Lower leg skin (tissue), 4 donors: Measurements from ENCODE around the gene SLC24A5. TPM values are rescaled to one million over a fixed set of nuclear protein-coding genes. Genes with fewer than 3 reads are reported as not detected.

ENCODE experiments used
- DNase-seq, 2 donors: peaks; one replicate each; pipeline ENCODE4 v3.0.0-alpha.2; 2019; ENCODE audit warnings: low spot score in 2 of 2
- H3K4me3 ChIP-seq: fragments of 200-600 bp; sonication (generic); 2 replicates; pipeline ENCODE4 v1.5.1; 2017; ENCODE audit warnings: mild to moderate bottlenecking, low read depth; ENCODE audit not compliant: poor library complexity, severe bottlenecking
- CTCF ChIP-seq, 3 donors: fragments of 450-650 bp; IDR thresholded peaks; one replicate each; pipeline ENCODE4 v1.5.1; 2016; ENCODE audit warnings: antibody characterized with exemption in 3 of 3, mild to moderate bottlenecking in 3 of 3, moderate library complexity in 2 of 3
- POLR2A ChIP-seq, 2 donors: fragments of 450-650 bp; IDR thresholded peaks; one replicate each; pipeline ENCODE4 v1.6.1; 2016 to 2017; ENCODE audit warnings: antibody characterized with exemption in 2 of 2, mild to moderate bottlenecking in 1 of 2, moderate library complexity in 1 of 2
- WGBS, 2 donors: methylation state at CpG; one replicate each; pipeline ENCODE4 v1.1.5; 2018; 5-methylcytosine and 5-hydroxymethylcytosine counted together
- intact Hi-C: fragments of 100-400 bp; cut with DNase I; formaldehyde crosslinking; loops from one replicate; pipeline ENCODE4 v1.15.0; 2023; ENCODE audit warnings: low total_unique reads
- total RNA-seq, 4 donors: library from RNA; depleted of rRNA; stranded (reverse); fragments of >200 nt; gene quantifications; one replicate each; pipeline ENCODE4 v1.1.0, GENCODE V29; 2016

SLC24A5 gene
- total RNA-seq, result 1 to 10 TPM; 3.4 to 6.1 (median 4.2) TPM

GRCh38 chr15:48120745-48121144 lies at the start of gene SLC24A5:
SLC24A5 (plus strand) TSS chr15:48120990; CDS start chr15:48121045, 55 bp downstream.
- no peak within 1 kb of the TSS for H3K4me3 ChIP-seq
- no peak for TF ChIP-seq POLR2A (IDR thresholded peaks at IDR 0.05)
- no peak for TF ChIP-seq CTCF (IDR thresholded peaks at IDR 0.05)
- 86 to 87% methylated on average over 6 of the region's 6 CpGs for WGBS, 2 donors
- intact Hi-C loops, result no loop called here
- DNase-seq, result no peak

GRCh38 chr15:48072941-48073340 lies 47.8 kb upstream of the SLC24A5 start:
- DNase-seq, result no peak
- TF ChIP-seq POLR2A (IDR thresholded peaks at IDR 0.05), result no peak
- TF ChIP-seq CTCF (IDR thresholded peaks at IDR 0.05), result no peak
- intact Hi-C loops, result no loop called here
- no peak overlapping the region for H3K4me3 ChIP-seq
- 78% methylated on average over 6 of the region's 6 CpGs for WGBS, 2 donors

GRCh38 chr15:48073881-48074280 lies 46.9 kb upstream of the SLC24A5 start:
- TF ChIP-seq CTCF (IDR thresholded peaks at IDR 0.05) (no peak), POLR2A (IDR thresholded peaks at IDR 0.05) (no peak)
- no peak overlapping the region for H3K4me3 ChIP-seq
- DNase-seq, result no peak
- intact Hi-C loops, result no loop called here
- WGBS, 2 donors, result 86 to 88% methylated on average over 4 of the region's 4 CpGs

- TF ChIP-seq POLR2A (IDR thresholded peaks at IDR 0.05), result no peak
- no peak for TF ChIP-seq CTCF (IDR thresholded peaks at IDR 0.05)
- no peak for DNase-seq
- no peak overlapping the region for H3K4me3 ChIP-seq
- intact Hi-C loops, result no loop called here
- WGBS, 2 donors, result 40 to 50% methylated on average over 4 of the region's 4 CpGs
Measured at GRCh38 chr15:48076454-48076853, 44.3 kb upstream of the SLC24A5 start.

GRCh38 chr15:48077616-48078184 lies 43.1 kb upstream of the SLC24A5 start:
- DNase-seq, result no peak
- WGBS, 2 donors, result 57 to 63% methylated on average over 1 of the region's 1 CpG
- TF ChIP-seq POLR2A (IDR thresholded peaks at IDR 0.05) (no peak), CTCF (IDR thresholded peaks at IDR 0.05) (no peak)
- intact Hi-C loops, result no loop called here
- H3K4me3 ChIP-seq, result no peak overlapping the region
